Testis (tissue), 2 donors: ENCODE results near the gene CHCHD10.

Experiments used
- POLR2A ChIP-seq: fragments of 450-650 bp; IDR thresholded peaks from one replicate; pipeline ENCODE4 v1.6.1; 2017; ENCODE audit warnings: antibody characterized with exemption, mild to moderate bottlenecking, moderate library complexity
- TF ChIP-seq, protein P1 (sequence below), 3 experiments: fragments of 450-650 bp in 2 of 3; fragments of 200-600 bp in 1 of 3; sonication (generic) in 1 of 3; IDR thresholded peaks; one replicate each; pipeline ENCODE4 v1.5.1; 2016 to 2019; ENCODE audit warnings: antibody characterized with exemption in 3 of 3, mild to moderate bottlenecking in 2 of 3, moderate library complexity in 1 of 3

DNA sequence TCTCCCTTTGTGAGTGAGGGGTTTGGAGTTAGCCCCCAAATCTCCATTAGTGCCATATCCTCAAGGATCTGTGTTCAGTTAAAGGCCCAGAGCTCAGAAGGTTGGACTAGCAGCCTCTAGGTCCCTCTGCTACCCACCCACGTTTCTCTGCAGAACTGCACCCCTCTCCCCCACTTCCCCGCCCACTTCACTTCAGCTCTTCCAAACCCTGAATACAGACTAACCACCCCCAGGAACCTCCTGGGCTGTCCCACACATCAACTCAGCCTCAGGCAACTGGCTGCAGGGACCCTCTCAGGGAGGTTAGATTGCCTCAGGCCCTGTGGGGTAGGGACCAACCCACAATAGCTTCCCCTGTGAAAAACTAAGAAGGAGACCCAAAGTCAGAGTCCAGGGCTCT lies 14.4 kb downstream of the CHCHD10 start:
- TF ChIP-seq, protein P1, sequence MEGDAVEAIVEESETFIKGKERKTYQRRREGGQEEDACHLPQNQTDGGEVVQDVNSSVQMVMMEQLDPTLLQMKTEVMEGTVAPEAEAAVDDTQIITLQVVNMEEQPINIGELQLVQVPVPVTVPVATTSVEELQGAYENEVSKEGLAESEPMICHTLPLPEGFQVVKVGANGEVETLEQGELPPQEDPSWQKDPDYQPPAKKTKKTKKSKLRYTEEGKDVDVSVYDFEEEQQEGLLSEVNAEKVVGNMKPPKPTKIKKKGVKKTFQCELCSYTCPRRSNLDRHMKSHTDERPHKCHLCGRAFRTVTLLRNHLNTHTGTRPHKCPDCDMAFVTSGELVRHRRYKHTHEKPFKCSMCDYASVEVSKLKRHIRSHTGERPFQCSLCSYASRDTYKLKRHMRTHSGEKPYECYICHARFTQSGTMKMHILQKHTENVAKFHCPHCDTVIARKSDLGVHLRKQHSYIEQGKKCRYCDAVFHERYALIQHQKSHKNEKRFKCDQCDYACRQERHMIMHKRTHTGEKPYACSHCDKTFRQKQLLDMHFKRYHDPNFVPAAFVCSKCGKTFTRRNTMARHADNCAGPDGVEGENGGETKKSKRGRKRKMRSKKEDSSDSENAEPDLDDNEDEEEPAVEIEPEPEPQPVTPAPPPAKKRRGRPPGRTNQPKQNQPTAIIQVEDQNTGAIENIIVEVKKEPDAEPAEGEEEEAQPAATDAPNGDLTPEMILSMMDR (IDR thresholded peaks at IDR 0.05), result no peak
- no peak for TF ChIP-seq POLR2A
